PC-3 (cell line): ENCODE results near the gene SAMD3.

ENCODE experiments used
- CTCF ChIP-seq: fragments of 300-600 bp; sonication (generic); conservative IDR thresholded peaks from 2 replicates; pipeline ENCODE4 v1.5.1; 2017; ENCODE audit warnings: antibody characterized with exemption, low read depth, mild to moderate bottlenecking, low read length
- EZH2 ChIP-seq: fragments of 300-600 bp; sonication (generic); IDR thresholded peaks from one replicate; pipeline ENCODE4 v1.6.1; 2017; ENCODE audit warnings: antibody characterized with exemption, mild to moderate bottlenecking, low read length; ENCODE audit not compliant: unreplicated experiment
- EZH2phosphoT487 ChIP-seq: fragments of 300-600 bp; sonication (generic); IDR thresholded peaks from 2 replicates; pipeline ENCODE4 v1.6.1; 2018; ENCODE audit warnings: mild to moderate bottlenecking, antibody characterized with exemption, low read length, borderline replicate concordance

- no peak for TF ChIP-seq EZH2phosphoT487
- TF ChIP-seq CTCF: no peak
- TF ChIP-seq EZH2: no peak
These were observed 103.5 kb downstream of the SAMD3 start for GRCh38 chr6:130119211-130119610.
